SHP77 (cell line): ENCODE results near the gene TMEM135.

ENCODE experiments used
- DNase-seq, 2 experiments: peaks; one replicate each; lab custom pipeline; 2025; lab: John Stamatoyannopoulos, UW

Gene TMEM135

DNA sequence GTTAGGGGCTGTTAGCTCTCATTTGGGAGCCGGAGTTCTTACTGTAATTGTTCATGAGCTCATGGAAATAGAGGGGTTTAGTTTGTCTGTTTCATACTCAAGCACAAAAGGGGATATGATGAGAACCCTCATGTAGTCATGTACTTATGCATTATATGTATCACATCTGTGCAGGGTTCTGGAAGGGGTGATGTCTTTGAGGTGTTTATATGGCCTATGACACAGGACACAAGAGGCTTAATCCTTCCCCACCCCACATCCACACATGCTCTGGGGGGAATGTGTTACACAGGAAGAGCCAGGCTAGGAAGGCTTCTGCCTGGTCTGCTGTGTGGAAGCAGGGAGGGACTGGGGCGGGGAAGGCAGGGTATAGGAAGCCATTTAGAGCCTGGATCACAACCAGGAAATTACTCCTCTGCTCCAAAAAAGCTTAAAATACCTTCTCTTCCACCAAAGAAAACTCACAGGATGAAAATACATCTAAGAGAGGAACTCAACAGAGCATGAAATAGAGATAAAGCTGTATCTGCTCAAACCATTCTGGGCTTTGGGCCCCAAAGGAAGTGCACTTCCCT lies 316.1 kb downstream of the TMEM135 start:
- no peak for DNase-seq

DNA sequence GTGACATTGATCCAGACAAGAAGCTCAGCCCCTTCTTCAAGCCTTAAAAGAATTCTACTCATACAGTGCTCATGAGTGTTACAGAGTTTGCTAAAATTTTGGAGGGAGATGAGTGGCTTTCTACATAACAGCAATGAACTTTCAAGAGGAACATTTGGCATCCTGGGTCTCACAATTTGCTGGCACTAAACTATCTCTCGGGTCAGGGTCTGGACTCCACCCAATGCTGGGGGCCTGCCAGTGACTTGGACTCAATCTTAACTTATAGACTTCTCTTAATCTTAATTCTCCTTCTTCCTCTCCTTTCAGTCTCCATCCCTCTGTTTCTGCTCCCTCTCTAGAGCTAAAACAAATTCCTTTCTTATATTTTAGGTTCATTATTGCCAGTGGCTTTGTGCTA lies 317.9 kb downstream of the TMEM135 start:
- no peak for DNase-seq

DNA sequence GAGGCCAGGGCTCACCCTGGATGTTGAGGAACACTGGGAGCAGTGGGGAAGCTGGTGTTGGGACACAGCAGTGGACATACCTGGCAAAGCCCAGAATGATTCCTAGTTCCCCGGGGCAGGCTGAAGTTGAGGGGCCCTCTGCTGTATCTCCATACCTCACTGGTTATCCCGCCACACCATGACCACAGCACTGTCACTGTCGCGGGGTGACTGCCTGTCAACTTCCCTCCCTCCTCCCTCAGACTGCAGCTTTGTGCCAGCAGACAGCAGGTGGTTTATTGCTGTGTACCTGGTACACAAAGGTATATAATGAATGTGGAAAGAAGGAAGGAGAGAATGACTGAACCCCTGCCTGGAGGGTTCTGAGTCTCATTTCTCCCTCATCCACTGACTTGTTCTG lies 318.7 kb downstream of the TMEM135 start:
- DNase-seq = no peak

DNA sequence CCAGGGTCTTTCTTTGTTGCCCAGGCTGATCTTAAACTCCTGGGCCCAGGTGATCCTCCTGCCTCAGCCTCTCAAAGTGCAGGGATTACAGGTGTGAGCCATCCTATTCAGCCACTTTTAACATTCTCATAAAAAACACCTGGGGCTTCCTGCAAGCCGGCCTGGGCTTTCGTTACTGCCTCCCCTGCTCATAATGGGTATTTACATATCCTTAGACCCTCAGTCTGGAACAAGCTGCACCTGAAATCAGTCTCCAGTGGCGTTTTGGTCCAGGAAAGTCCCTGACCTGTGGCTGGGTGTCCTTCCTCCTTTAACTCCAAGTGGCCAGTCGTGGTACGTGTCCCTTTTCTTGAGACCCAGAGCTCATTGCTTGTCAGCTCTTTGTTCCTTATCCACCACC lies 320.7 kb downstream of the TMEM135 start:
- no peak for DNase-seq

DNA sequence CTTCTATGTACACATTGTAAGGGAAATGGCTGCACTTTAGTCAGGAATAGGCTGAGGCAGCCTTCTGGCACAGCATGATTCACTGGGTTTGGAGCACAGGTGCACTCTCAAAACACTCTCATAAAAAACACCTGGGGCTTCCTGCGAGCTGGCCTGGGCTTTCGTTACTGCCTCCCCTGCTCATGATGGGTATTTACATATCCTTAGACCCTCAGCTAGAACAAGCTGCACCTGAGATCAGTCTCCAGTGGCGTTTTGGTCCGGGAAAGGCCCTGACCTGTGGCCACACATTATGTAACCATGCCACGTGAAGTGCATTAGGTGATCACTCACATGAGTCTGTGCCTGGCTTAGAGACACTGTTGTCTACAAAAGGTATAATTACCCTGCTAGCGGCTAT lies 321.7 kb downstream of the TMEM135 start:
- DNase-seq = peak in 1 of 2 experiments; percentile 1

DNA sequence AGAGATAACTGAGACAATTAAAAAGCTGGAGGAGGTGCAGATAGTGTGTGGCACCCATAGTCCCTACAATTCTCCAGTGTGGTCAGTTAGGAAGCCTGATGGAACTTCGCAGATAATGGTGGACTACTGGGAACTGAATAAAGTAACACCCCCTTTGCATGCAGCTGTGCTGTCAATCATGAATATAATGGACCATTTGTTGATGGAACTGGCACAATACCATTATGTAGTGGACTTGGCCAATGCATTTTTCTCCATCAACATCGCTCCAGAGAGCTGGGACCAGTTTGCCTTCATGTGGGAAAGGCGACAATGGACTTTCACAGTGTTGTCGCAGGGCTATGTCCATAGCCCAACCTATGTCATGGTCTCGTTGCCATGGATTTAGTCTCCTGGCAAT lies 324.2 kb downstream of the TMEM135 start:
- DNase-seq = no peak

DNA sequence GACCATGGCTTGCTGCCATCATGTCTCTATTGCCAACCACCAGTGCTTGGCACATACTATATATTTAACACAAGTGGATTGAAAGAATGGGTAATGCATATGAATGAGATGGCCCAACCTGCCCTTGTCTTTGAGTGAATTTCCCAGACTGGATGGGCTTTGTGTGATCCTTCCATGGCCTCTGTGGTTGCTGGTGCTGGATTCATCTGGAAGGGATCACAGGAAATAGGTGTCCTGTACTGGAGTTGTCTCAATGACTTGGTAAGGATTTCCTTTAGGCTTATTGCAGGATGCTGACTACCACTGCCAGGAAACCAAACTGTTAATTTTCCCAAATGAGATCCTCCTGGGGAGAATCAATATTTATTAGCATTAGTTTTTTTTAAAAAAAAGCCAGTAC lies 328.6 kb downstream of the TMEM135 start:
- no peak for DNase-seq

DNA sequence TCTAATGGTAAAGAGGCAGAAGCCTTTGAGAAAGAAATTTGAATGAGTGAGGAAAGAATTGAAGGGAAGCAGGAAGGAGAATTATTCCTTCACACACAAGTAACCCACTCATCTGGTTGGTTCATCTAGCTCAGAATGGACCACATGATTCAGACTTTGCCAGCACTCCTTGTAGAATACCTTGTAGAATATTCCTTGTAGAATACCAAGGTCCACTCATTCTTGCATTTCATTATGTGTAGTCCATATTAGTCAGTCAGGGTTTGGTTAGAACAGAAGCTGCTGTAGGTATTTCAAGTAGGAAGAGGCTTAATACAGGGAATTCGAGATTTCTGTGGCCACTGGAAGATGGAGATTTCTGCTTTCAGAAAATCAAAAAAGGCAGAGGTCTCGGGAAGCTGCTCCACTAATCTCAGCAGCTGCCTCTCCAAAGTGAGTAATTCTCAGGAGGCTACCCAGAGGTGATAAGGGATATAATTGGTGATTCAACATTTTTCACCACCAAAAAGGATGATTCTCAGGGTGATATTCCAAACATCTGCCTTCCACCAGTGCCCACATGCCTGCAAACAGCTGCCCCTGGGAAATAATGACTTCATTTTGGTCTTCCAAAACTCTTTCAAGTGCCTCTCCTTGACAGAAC lies 329.1 kb downstream of the TMEM135 start:
- no peak for DNase-seq

DNA sequence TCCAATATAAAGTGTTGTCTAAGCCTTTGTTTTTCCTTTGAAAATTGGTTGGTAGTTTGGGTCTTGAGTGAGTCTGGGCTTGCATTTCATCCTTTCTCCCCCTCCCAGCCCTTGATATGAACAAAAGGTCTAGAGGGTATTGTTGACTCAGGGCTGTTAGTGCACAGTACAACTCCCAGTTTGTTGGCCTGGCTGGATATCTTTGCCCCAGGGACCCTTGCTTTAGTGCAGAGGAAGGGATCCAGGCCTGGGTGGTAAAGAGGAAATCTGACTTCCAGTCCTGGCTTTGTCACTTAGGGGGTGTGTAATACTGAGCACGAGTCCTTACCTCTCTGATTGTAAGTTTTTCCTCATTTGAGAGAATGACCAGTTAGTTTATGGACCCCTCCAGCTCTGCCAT lies 330.4 kb downstream of the TMEM135 start:
- DNase-seq = no peak

DNA sequence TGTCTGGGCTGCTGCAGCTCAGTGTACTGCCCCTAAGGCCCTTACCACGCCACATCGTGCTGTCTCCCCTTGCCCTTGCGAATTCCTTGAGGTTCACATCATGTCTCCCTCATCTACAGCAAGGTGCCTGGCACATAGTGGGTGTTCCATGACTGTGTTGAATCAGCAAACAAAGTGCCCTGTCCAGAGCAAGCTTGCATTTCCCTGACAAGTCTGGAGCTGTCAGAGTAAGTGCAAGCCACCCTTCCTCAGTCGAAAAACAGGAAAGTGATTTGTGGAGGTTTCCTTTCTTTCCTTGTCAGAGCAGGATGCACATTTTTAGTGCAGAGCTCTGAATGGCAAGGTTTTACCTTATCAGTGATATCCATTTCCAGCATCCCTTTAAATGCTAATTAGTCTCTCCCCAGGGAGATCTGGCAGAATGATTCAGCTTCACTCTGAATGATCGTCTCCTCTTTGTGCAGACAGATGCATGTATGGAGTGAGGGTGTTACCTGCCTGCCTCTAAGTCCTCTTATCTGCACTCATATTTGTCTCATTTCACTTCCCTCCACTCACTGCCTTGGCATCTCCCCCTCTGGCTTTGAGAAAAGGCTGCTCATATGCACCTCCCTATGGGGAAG lies 331.2 kb downstream of the TMEM135 start:
- DNase-seq = no peak

DNA sequence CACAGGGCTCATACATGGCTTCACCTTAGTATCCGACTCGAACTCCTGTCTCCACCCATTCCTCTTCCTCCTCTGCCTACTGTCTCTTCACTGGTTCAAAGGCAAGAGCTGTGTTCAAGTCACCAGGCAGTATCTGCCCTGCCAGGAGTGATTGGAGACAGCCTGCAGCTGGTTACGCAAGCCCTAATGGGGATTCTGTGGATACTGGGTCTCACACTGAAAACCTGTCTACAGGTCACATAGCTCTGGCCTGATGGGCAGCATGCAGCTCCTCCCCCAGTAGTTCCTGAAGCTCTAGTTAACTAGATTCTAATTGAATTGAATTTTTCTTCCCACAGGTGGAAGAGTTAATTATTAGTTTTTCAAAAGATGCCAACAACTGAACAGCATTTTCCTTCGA lies 332.2 kb downstream of the TMEM135 start:
- DNase-seq = no peak

DNA sequence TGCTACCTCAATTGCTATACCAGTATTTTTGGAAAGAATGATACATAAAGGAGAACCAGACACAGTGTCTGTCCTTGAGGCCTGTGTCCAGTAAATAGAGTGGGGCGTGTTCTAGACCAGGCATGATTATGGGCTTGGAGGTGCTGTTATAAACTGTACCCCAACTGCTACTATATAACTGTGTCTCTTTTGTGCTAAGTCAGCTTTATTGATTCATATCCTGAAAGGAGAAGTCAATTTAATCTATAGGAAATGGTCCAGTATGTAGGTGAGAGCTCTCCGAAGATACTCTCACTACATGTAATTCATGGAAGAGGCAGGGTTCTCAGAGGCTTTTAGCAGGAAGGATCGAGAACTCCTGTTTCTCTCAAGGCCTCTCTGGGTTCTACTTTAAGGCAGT lies 334.3 kb downstream of the TMEM135 start:
- no peak for DNase-seq
